ENCODE measurements around the gene RBPJL. TPM values are rescaled to one million over a fixed set of nuclear protein-coding genes. Genes with fewer than 3 reads are reported as not detected.
A peak's percentile ranks its signal among the peaks of the same experiment; 100 is the strongest.

Gene RBPJL
- polyA plus RNA-seq, 2 of the 4 experiments (the other 2 are of a cell fraction): not detected

- POLR2A ChIA-PET: interaction anchor here (1.1 to 1.4 kb wide), 2 partner anchors 9 to 198 kb away, joined by 3 to 4 read pairs; no protein-coding TSS in a partner anchor
- WGBS (ENCODE audit: missing lambda C conversion rate): 34% methylated on average over 5 of the region's 5 CpGs
- FAIRE-seq: no peak
- CTCF ChIA-PET: interaction anchor here (0.6 to 9.0 kb wide), 69 partner anchors 8 to 1178 kb away, joined by 3 to 106 read pairs (median 4); partner anchors contain the start of genes MATN4, RBPJL, SLPI and STK4
- TF ChIP-seq MAX (IDR thresholded peaks at IDR 0.05) (no peak), EHMT2 (IDR thresholded peaks at IDR 0.05; ENCODE audit: low read depth) (no peak), RNF2 (IDR thresholded peaks at IDR 0.05; ENCODE audit: borderline replicate concordance, low read depth) (no peak), CHD4 (IDR thresholded peaks at IDR 0.05; ENCODE audit: borderline replicate concordance) (0 out of 2 replicates have a peak, but pooled peaks have one; percentile 83), CBX8 (IDR thresholded peaks at IDR 0.05) (no peak), USF2 (IDR thresholded peaks at IDR 0.05) (no peak), KDM1A (IDR thresholded peaks at IDR 0.05; ENCODE audit: low read depth) (peak; percentile 66; the same call in 1 of the 2 replicates), CBX2 (IDR thresholded peaks at IDR 0.05; ENCODE audit: borderline replicate concordance, low read depth) (no peak), EHF (CRISPR knock-in tag; IDR thresholded peaks at IDR 0.05) (no peak)
- H3K4me2 ChIP-seq: peak overlapping the region; percentile 84; the same call in 1 of the 3 replicates
- ATAC-seq: no peak
- no peak for DNase-seq (ENCODE audit: low read depth in 1 of 2, low spot score in 1 of 2)
- H3K4me3 ChIP-seq: no peak overlapping the region; the same call in 2 of the 3 replicates
- peaks cover 12% of the 10 kb centered on the region for H3K9me3 ChIP-seq
- H3K27ac ChIP-seq: no peak overlapping the region; a peak in 1 of 6 replicates
- H3K4me1 ChIP-seq: no peaks in the 10 kb centered on the region
Observed at GRCh38 chr20:45294003-45294368, 12.7 kb upstream of the RBPJL start.

- Histone ChIP-seq H3K27ac (no peak overlapping the region), H3K9me3 (peaks cover 12% of the 10 kb centered on the region), H3K4me1 (no peaks in the 10 kb centered on the region), H3K4me3 (no peak overlapping the region), H3K4me2 (no peak overlapping the region)
- CTCF ChIA-PET: interaction anchor here (0.6 to 9.0 kb wide), 41 partner anchors 8 to 485 kb away, joined by 3 to 106 read pairs (median 7); partner anchors contain the start of genes RBPJL, SLPI, STK4 and SYS1
- POLR2A ChIA-PET: interaction anchor here (1.4 kb wide), 1 partner anchor 9 kb away, joined by 4 read pairs; no protein-coding TSS in a partner anchor
- no peak for ATAC-seq
- no peak for FAIRE-seq
- DNase-seq (ENCODE audit: low read depth in 1 of 2, low spot score in 1 of 2): no peak
- no peak for TF ChIP-seq HEYL (CRISPR knock-in tag; IDR thresholded peaks at IDR 0.05)
- no peak for TF ChIP-seq EP300 (IDR thresholded peaks at IDR 0.05)
- no peak for TF ChIP-seq CHD4 (IDR thresholded peaks at IDR 0.05; ENCODE audit: borderline replicate concordance)
- TF ChIP-seq MAFK (IDR thresholded peaks at IDR 0.05; ENCODE audit: partially characterized antibody): no peak
- 50% methylated on average over 1 of the region's 1 CpG for WGBS (ENCODE audit: missing lambda C conversion rate)
Observed at GRCh38 chr20:45294659-45295058, 12.0 kb upstream of the RBPJL start.

- WGBS (ENCODE audit: missing lambda C conversion rate): 77% methylated on average over 47 of the region's 52 CpGs
Observed at GRCh38 chr20:45297786-45298497, 8.7 kb upstream of the RBPJL start.

More at GRCh38 chr20:45297786-45298497, 8.7 kb upstream of the RBPJL start:
- H3K4me1 ChIP-seq: no peaks in the 10 kb centered on the region
- no peak overlapping the region for H3K4me3 ChIP-seq
- no peak for ATAC-seq
- no peak overlapping the region for H3K27ac ChIP-seq
- no peak overlapping the region for H3K4me2 ChIP-seq
- no peak for DNase-seq (ENCODE audit: low read depth in 1 of 2, low spot score in 1 of 2)
- peaks cover 12% of the 10 kb centered on the region for H3K9me3 ChIP-seq
- TF ChIP-seq PHF8 (IDR thresholded peaks at IDR 0.05; ENCODE audit: borderline replicate concordance, low read depth): no peak
- no peak for TF ChIP-seq POLR2A (IDR thresholded peaks at IDR 0.05; ENCODE audit: low read length)
- TF ChIP-seq RNF2 (IDR thresholded peaks at IDR 0.05; ENCODE audit: borderline replicate concordance, low read depth): no peak
- TF ChIP-seq POLR2AphosphoS2 (conservative IDR thresholded peaks at IDR 0.05; ENCODE audit: low read length): no peak
- no peak for TF ChIP-seq ZSCAN20 (CRISPR knock-in tag; IDR thresholded peaks at IDR 0.05)
- no peak for TF ChIP-seq JUNB (IDR thresholded peaks at IDR 0.05)
- no peak for TF ChIP-seq CBX2 (IDR thresholded peaks at IDR 0.05; ENCODE audit: borderline replicate concordance, low read depth)
- no peak for TF ChIP-seq HOXB13 (CRISPR knock-in tag; IDR thresholded peaks at IDR 0.05; ENCODE audit: low read depth)
- TF ChIP-seq MAZ (IDR thresholded peaks at IDR 0.05; ENCODE audit: borderline replicate concordance, low read depth, low read length): no peak
- no peak for TF ChIP-seq MAX (IDR thresholded peaks at IDR 0.05)
- no peak for TF ChIP-seq BHLHE40 (IDR thresholded peaks at IDR 0.05; ENCODE audit: low read depth, low read length)
- TF ChIP-seq HOXA7 (CRISPR knock-in tag; IDR thresholded peaks at IDR 0.05): no peak
- no peak for TF ChIP-seq TFCP2L1 (CRISPR knock-in tag; IDR thresholded peaks at IDR 0.05)
- no peak for TF ChIP-seq KDM5A (IDR thresholded peaks at IDR 0.05)
- no peak for TF ChIP-seq FOXS1 (CRISPR knock-in tag; IDR thresholded peaks at IDR 0.05)
- no peak for TF ChIP-seq EHF (CRISPR knock-in tag; IDR thresholded peaks at IDR 0.05)
- ChIA-PET POLR2A (no interaction called here), CTCF (interaction anchor here (0.8 to 1.9 kb wide), 7 partner anchors 9 to 254 kb away, joined by 3 to 7 read pairs (median 3); partner anchors contain the start of gene MATN4)
- FAIRE-seq: no peak
